Activated CD8-positive, alpha-beta memory T cell treated with anti-CD3 and anti-CD28 coated beads for 36 hours (primary cell): ENCODE results near the gene IPO4. TPM values are rescaled to one million over a fixed set of nuclear protein-coding genes. Genes with fewer than 3 reads are reported as not detected.
"Not testable (repeated sequence)": the region's sequence is repeated elsewhere in the genome, so short reads cannot be mapped to it uniquely, and the experiment has no call there.

ENCODE experiments used
- CTCF ChIA-PET: fragments of 350-600 bp; sonication (Branson Sonifier 250); formaldehyde crosslinking; loops from one replicate; lab custom pipeline; 2021; ENCODE audit warnings: antibody characterized with exemption; lab: Charles Lee
- POLR2A ChIA-PET: fragments of 350-600 bp; sonication (Branson Sonifier 250); formaldehyde crosslinking; loops from one replicate; lab custom pipeline; 2021; ENCODE audit warnings: antibody characterized with exemption; lab: Charles Lee
- total RNA-seq, 2 experiments: library from RNA; stranded (reverse); gene quantifications; one replicate each; pipeline ENCODE4 v1.2.3, GENCODE V29; 2021

The IPO4 gene
- total RNA-seq, 2 experiments from 2014 or later: 166 to 168 TPM

DNA sequence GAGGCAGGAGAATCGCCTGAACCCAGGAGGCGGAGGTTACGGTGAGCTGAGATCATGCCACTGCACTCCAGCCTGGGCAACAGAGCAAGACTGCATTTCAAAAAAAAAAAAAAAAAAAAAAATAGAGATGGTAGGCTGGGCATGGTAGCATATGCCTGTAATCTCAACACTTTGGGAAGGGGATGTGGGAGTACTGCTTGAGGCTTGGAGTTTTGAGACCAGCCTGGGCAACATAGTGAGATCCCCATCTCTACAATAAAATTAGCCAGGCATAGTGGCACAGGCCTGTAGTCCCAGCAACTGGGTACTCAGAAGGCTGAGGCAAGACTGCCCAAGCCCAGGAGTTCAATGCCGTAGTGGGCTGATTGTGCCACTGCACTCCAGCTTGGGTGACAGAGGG, 34.4 kb upstream of the IPO4 start:
- CTCF ChIA-PET: interaction anchor here (0.8 kb wide), 1 partner anchor 9 kb away, joined by 3 read pairs; no protein-coding TSS in a partner anchor
- POLR2A ChIA-PET: not testable (repeated sequence)

DNA sequence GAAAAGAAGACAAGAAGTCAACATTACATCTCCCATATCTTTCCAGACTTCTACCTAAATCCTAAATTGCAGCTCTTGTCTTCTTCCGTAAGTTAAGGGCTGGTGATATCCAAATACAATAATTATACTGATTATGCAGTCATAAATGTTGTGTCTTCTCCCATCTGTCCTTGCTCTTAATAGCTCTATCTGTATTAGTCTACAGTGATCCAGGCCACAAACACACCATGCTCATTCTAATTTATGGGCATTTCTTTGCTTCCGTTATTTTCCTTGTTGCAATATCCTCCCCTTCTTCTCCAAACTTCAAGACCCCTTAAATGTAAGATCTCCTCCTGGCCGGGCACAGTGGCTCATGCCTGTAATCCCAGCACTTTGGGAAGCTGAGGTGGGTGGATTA, 30.9 kb upstream of the IPO4 start:
- CTCF ChIA-PET: interaction anchor here (0.9 to 1.9 kb wide), 2 partner anchors 23 to 77 kb away, joined by 3 to 8 read pairs; partner anchors contain the start of gene TINF2
- POLR2A ChIA-PET: interaction anchor here (0.6 kb wide), 1 partner anchor 10 kb away, joined by 9 read pairs; no protein-coding TSS in a partner anchor

DNA sequence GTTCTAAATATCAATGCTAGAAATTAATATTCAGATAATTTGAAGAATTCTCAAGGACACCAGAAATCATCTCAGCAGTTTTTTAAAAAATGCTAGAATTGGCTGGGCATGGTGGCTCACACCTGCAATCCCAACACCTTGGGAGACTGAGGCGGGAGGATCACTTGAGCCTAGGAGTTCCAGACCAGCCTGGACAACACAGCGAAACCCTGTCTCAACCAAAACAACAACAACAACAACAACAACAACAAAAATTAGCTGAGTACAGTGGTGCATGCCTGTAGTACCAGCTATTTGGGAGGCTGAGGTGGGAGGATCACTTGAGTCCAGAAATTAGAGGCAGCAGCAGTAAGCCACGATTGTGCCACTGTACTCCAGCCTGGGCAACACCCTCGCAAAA, 30.5 kb upstream of the IPO4 start:
- CTCF ChIA-PET: interaction anchor here (1.9 kb wide), 1 partner anchor 24 kb away, joined by 8 read pairs; the partner anchor contains the start of gene TINF2
- POLR2A ChIA-PET: interaction anchor here (0.6 kb wide), 1 partner anchor 10 kb away, joined by 9 read pairs; no protein-coding TSS in a partner anchor

DNA sequence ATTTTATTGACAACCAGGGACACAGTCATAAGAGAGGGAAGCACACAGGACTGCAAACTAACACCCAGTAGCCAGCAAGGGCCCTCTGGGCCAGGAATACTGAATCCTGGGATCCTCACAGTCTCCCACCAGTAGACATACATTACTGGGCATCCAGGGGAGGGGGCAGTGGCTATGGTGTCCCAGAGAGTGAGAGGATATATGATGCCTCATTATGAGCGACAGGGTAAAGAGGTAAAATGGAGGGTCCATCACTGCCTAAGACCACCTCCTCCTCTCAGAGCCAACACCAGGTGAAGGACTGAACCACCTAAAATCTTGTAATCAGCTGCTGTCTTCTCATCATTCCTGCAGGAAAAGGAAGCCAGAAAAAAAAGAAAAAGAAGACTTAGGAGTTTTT, 28.3 kb upstream of the IPO4 start:
- POLR2A ChIA-PET: not testable (repeated sequence)
- CTCF ChIA-PET: interaction anchor here (1.6 to 3.3 kb wide), 2 partner anchors 25 to 28 kb away, joined by 5 to 16 read pairs; partner anchors contain the start of genes IPO4 and TINF2

DNA sequence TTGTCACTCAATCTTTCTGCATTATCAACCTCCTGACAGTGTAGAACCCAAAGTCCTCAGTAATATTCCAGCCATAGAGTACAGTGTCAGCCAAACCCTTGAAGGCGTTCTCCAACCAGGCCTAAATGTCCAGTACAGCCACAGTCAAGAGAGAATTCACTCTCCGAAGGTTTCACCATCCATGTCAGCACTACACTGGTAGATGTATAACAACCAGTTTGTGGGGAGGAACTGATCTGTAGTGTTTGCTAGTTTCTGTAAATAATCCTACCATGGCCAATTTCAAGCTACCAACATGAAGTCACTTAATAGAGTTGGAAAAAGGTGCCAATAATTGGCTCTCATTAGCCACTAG, 27.7 kb upstream of the IPO4 start:
- ChIA-PET POLR2A (interaction anchor here (0.5 to 2.0 kb wide), 3 partner anchors 20 to 126 kb away, joined by 3 to 18 read pairs (median 9); partner anchors contain the start of genes TINF2 and TM9SF1), CTCF (interaction anchor here (0.9 to 3.3 kb wide), 14 partner anchors 9 to 215 kb away, joined by 3 to 16 read pairs (median 5); partner anchors contain the start of genes CIDEB, IPO4, TINF2 and TM9SF1)

DNA sequence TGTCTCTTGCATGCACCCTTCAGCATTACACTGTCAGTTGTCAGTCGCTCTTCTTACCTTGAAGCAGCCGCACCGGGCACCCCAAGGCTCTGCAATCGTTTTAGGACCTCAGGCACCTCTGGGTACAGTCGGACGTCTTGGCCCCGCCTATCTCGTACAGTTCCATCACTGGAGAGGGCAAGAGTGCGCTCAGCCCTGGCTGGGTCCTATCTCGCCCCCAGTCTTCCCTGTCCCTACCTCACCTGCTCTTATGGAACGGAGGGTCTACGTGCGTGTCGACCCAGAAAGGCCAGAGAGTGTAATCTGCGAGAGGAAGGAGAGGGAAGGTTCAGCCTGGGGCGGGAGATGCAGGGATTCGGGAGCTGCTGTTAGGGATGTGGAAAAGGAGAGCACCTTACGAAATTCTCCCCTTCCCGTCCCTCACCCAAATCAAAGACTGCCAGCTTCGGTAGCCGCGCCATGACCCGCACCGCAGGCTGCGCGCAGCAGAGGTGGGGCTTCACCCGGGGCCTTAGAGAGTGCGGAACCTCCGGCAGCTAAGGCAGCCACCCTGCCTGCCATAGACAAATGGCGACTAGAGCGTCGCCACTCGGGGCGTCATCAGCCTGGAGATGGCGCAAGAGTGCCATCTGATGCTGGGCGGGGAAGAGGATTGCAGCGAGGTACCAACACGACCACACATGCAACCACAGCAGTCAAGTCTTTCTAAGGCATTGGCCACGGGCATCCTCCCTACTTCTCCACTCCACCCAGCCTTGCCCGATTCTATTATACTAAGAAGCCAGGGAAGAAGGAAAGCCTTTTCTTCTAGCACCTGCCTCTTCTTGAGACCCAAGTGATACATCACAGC, 27.1 kb upstream of the IPO4 start, which contains the start of gene MDP1:
MDP1 (minus strand) TSS at position 572 of the 850 bp plus-strand sequence; CDS start at position 461, 111 bp downstream.
- POLR2A ChIA-PET: interaction anchor here (0.5 to 2.0 kb wide), 4 partner anchors 20 to 142 kb away, joined by 3 to 18 read pairs (median 7); partner anchors contain the start of genes TINF2 and TM9SF1
- CTCF ChIA-PET: interaction anchor here (0.9 to 3.3 kb wide), 14 partner anchors 9 to 216 kb away, joined by 3 to 16 read pairs (median 5); partner anchors contain the start of genes CIDEB, IPO4, TINF2 and TM9SF1

DNA sequence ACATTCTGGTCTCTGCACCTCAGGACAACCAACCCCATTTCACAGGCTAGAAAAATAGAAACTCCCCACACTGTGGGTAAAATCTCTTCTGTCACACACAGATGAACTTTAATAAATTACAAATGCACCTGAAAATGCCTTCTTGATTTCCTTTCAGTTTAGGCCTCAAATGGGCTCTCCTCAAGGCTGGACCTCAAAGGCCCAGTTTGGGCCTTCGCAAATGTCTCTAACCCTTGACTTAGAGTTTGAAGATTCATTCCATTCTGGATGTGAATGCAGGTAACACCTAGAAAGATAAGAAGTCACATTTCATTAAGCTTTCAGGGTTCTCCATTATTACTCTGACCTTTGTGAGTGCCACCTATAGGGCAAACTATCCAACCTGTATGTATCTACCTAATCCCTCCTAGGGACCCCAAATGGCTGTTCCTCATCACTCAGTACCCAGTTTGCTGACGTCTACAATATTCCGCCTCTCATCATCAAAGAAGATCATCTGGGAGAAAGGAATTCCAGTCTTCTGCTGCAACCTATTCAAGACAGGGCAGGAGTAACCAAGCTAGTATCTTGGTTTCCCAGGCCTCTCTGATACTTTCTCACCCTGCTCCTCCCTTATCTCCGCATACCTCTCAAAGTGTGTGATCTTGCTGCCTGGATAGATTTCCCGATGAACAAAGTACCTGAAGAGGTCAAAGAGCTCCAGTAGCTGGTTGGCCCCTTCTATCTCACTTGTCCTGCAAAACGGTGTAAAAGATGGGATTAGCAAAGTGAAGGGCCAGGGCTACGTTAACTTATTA, 25.4 kb upstream of the IPO4 start:
- ChIA-PET CTCF (interaction anchor here (0.6 to 3.3 kb wide), 10 partner anchors 9 to 216 kb away, joined by 3 to 16 read pairs (median 4); partner anchors contain the start of genes CBLN3, CIDEB, IRF9 and KHNYN), POLR2A (interaction anchor here (0.7 to 2.3 kb wide), 13 partner anchors 11 to 120 kb away, joined by 3 to 24 read pairs (median 7); partner anchors contain the start of genes DHRS1, IRF9, NOP9 and NRL)

DNA sequence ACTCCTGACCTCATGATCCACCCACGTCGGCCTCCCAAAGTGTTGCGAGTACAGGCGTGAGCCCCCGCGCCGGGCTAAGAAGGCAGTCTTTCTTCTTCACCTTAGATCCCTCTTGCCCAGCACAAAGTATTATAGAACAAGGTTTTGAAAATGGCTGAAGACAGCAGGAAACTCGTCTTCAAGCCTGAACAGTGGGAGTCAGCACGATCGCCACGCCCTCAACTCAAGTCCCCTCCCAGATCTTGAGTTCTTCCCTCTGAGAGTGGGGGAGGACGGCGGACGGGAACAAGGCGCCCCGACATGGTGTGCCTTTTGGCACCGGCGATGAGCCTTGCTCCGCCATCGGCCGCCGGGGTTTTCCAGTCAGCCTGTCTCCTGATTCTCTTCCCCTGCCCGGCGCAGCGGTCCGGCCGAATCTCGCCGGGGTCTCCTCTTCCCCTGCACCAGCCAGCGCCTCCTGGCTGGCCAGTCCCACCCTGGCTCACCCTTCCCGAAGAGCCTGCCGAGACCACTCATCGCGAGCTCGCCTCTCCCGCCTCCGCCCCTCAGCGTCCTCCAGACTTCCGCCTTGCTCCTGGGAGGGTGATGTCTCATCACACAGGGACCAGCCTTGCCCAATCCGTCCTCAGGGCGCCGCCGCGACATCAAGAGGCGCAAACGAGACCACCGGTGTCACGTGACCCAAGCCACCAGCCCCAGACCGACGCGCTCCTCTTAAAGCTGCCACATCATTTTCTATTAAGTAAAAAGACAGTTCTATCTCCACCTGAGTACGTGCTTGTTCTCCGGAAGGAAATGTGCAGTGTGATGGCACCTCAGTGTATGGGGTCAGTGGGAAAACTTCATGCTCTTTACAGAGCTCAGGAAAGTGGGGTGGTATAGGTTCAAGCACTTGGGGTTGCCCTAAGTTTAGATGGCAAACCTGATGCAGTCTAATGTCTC, 24.6 kb upstream of the IPO4 start, which contains the start of gene CHMP4A:
CHMP4A (minus strand) TSS at position 565 of the 942 bp plus-strand sequence; CDS start at position 516, 49 bp downstream.
- CTCF ChIA-PET: interaction anchor here (0.6 to 3.1 kb wide), 13 partner anchors 10 to 995 kb away, joined by 3 to 15 read pairs (median 4); partner anchors contain the start of genes CBLN3, CIDEB, IRF9 and KHNYN

DNA sequence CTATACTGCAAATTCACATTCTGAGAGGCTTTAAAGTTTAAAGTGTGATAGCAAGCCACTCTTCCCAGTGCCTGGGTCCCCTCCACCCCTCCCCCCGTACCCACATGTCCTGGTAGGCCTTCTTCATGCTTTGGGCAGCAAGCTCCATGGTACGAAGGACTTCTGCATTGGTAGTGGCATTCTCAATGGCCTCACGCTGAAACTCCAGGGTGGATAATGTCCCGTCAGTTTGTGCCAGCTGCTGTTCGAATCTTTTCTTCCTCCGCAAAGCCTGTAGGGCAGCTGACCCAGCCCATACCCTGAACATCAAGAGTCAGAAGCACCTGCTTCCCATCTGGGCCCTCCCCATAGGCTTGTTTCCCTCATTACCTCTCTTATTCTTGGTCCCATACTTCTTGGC, 22.7 kb upstream of the IPO4 start:
- POLR2A ChIA-PET: interaction anchor here (0.6 to 1.2 kb wide), 2 partner anchors 8 to 49 kb away, joined by 3 read pairs; no protein-coding TSS in a partner anchor

More for the DNA sequence above, 24.6 kb upstream of the IPO4 start, which contains the start of gene CHMP4A:
- POLR2A ChIA-PET: interaction anchor here (0.7 to 2.3 kb wide), 12 partner anchors 10 to 119 kb away, joined by 3 to 24 read pairs (median 4); partner anchors contain the start of genes DHRS1, IRF9, NOP9 and NRL

DNA sequence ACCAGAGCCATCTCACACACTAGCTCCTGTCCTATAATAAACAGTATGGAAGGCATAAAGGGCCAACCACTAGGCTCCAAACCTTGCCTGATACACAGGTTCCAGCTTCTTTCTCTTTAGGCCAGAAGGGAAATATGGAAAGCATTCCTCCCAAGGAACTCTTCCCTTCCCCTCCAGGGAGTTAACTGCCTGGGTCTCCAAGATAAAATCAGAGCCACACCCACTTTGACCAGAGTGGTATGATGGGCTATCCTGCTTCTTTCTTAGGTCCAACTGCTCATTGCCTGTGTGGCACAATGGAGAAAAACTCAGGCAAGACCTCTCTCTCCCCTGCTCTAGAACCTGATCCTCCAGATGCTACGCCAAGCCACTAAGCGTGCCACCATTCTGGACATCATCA, 19.0 kb upstream of the IPO4 start:
- POLR2A ChIA-PET: interaction anchor here (0.5 to 1.0 kb wide), 3 partner anchors 12 to 25 kb away, joined by 3 to 5 read pairs (median 3); partner anchors contain the start of gene TM9SF1

More for the DNA sequence above, 22.7 kb upstream of the IPO4 start:
- CTCF ChIA-PET: interaction anchor here (1.2 to 2.3 kb wide), 4 partner anchors 11 to 97 kb away, joined by 3 to 9 read pairs (median 4); partner anchors contain the start of genes CIDEB, IRF9 and TM9SF1

DNA sequence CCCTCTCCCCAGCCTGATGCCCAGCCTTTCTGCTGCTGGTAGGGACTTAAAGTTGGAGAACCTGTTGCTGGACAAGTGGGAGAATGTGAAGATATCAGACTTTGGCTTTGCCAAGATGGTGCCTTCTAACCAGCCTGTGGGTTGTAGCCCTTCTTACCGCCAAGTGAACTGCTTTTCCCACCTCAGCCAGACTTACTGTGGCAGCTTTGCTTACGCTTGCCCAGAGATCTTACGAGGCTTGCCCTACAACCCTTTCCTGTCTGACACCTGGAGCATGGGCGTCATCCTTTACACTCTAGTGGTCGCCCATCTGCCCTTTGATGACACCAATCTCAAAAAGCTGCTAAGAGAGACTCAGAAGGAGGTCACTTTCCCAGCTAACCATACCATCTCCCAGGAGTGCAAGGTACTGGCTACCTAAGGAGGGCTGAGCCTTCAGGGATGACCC, 18.5 kb upstream of the IPO4 start:
- ChIA-PET POLR2A (interaction anchor here (0.9 to 1.0 kb wide), 2 partner anchors 12 to 25 kb away, joined by 3 read pairs; partner anchors contain the start of gene TM9SF1), CTCF (interaction anchor here (0.5 to 1.6 kb wide), 3 partner anchors 9 to 55 kb away, joined by 3 to 4 read pairs (median 3); partner anchors contain the start of gene MDP1)

More for the DNA sequence above, 19.0 kb upstream of the IPO4 start:
- CTCF ChIA-PET: interaction anchor here (1.0 to 1.6 kb wide), 2 partner anchors 55 to 99 kb away, joined by 3 read pairs; no protein-coding TSS in a partner anchor

DNA sequence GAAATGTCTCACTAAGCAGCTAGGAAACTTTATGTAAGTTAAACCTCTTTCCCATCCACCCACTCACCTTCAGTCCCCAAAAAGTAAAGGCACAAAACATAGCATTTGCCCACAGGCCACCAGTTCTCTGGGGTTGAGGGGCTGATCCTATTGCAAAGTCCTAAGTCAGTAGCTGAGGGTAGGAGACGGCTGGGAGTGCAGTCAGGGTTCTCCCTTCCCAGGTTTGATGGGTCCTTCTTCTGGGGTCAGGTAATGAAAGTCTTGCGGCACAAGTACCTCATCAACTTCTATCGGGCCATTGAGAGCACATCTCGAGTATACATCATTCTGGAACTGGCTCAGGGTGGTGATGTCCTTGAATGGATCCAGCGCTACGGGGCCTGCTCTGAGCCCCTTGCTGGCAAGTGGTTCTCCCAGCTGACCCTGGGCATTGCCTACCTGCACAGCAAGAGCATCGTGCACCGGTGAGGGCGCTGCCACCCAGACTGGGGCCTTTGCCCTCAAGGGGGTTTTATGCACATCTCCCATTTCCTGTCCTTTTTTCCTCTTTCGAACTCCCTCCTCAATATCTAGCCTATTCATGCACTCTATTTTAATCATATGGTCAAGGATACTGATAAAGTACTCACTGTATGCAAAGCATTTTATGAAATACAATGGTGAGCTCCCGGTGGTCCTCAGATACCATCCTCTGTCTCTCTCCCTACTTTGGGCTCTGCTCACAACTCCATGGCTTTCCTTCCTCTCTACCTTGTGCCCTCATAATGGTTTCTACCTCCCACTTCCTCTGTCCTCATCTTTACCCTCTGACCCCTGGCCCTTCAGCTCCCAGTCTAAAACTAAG, 17.9 kb upstream of the IPO4 start:
- POLR2A ChIA-PET: interaction anchor here (0.5 to 2.1 kb wide), 4 partner anchors 8 to 24 kb away, joined by 3 to 8 read pairs (median 6); partner anchors contain the start of gene TM9SF1

DNA sequence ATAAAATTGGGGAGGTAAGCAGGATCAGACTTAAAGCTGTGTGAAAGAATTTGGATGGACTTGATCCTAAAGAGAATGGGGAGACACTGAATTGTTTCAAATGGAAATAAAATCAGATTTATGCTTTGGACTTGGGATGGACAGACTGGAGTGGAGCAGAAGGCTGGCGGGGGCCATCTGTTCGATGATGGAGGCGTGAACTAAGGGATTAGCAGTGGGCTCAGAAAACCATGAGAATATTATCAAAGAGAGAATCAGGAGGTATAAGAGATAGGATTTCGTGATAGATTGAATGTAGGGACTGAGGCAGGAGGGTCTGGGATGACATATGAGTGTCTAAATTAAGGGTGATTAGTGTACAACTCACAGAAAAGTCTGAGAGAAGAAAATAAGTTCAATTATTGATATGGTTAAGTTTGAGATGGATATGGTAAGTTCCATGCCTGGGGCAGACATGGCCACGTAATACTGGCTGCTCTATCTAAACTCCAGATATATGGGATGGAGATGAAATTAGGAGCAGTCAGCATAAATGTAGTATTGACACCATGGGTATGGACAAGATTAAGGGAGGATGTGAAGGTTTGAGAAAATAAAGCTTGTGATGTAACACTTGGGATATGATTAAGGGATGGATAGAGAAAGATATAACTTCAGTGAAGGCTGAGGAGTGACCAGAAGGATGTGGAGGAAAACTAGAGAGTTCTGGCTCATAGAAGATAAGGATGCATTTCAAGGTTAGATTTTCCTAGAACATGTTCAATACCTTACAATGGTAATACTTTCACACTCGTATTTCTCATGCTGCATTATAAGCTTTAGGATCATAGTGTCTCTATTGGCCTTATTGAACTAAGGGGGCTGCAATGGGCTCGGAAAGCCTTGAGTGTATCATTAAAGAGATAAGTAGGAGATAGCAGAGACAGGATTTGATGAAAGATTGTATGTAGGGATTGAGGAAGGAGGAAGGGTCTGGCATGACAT, 15.8 kb upstream of the IPO4 start:
- POLR2A ChIA-PET: interaction anchor here (2.1 kb wide), 1 partner anchor 9 kb away, joined by 8 read pairs; the partner anchor contains the start of gene TM9SF1
- CTCF ChIA-PET: no interaction called here

More for the DNA sequence above, 17.9 kb upstream of the IPO4 start:
- CTCF ChIA-PET: interaction anchor here (0.5 to 1.7 kb wide), 4 partner anchors 9 to 101 kb away, joined by 3 to 5 read pairs (median 4); partner anchors contain the start of genes CIDEB and MDP1
